Germinal center (tissue), 1 donor: ENCODE results near the gene MRNIP.
"Not testable (repeated sequence)": the region's sequence is repeated elsewhere in the genome, so short reads cannot be mapped to it uniquely, and the experiment has no call there.

Experiments used
- DNase-seq: peaks from one replicate; pipeline ENCODE4 v3.0.0; 2012; ENCODE audit warnings: mixed read lengths, low spot score

Gene MRNIP

DNA sequence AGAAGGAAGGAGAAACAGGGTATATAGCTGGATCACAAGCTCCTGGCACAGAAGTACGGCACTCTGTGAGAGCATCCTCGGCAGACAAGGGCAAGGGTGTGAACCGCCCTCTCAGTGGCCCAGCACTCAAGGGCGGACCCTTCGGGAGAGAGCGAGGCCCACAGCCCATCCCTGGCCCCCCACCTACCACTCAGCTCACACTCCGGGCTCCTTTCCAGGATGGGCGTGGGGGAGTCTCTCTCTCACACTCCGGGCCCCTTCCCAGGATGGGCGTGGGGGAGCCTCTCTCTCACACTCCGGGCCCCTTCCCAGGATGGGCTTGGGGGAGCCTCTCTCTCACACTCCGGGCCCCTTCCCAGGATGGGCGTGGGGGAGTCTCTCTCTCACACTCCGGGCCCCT is 12.9 kb upstream of the MRNIP start:
- not testable (repeated sequence) for DNase-seq

- DNase-seq: no peak
These were observed 12.3 kb upstream of the MRNIP start for GRCh38 chr5:179870952-179871351.

DNA sequence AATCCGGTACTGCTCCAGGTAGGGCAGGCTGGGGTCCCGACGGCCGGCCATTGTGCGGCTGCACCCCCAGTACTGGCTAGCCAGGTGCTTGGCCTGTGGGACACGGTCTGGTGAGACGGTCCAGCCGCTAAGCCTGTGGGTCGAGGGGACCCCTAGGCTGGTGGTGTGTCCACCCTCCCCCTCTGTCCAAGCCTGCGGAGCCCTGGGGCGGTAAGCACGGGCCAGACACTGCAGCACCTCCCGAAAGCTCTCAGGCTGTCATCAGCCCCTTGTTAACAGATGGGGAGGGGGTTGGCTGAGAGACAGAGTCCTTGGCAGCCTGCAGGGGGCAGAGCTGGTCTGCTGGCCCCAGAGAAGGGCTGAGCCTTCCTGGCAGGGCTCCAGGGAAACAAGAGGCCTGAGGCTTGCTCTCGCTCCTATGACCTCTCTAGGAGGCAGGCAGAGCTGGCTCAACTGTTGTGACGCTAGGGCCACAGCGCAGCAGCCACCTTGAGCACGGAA is 11.8 kb upstream of the MRNIP start:
- no peak for DNase-seq

DNA sequence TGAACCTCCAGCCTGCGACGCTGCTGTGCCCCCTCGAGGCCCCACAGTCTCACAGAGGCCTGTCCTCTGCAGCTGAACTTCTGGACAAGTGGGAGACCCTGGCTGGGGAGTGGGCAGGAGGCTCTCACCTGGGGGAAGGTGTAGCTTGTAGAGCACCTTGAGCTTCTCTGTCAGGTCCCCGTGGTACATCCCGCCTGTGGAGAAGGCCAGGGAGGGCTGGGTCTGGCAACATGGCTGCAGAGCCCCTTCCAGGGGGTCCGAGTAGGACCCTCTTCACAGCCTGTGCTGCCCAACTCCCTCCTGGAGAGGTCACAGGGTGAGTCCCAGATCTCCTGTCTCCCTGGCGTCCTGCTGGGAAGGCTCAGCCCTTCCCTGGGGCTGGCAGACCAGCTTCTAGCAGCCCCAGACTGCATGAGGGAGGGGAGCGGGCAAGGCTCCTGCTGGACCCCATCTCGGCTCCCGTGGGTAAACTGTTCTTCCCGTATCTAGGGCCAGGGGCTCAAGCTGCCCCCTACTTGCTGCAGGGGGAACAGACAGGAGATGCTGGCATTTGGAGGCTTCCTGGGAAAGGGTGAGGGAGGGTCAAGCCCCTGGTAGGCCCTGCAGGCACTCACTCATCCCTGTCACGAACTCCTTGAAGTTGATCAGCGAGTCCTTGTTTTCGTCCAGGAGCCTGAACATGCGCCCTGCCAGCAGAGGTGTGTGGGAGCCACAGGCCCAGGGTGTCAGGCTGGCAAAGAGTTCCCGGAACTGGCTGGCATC is 11.2 kb upstream of the MRNIP start:
- no peak for DNase-seq

GRCh38 chr5:179869101-179869500 is 10.5 kb upstream of the MRNIP start:
- no peak for DNase-seq

DNA sequence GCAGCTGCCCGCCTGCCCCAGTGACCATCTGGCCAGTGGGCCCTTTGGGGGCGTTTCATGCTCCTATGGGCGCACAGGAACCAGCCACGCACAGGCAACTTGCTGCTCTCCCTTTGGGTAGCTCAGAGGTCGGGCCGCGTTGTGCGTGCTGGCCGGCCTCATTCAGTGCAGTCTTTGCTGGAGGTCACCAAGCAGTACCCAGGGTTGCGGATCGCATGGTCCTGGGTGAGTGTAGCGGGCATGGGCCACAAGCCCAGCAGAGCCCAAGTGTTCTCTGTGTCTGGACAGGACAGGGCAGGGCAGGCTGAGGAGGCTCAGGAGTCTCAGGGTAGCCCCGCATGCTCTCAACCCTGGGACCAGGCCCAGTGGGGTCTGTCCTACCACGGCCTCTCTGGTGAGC is 9.9 kb upstream of the MRNIP start:
- DNase-seq: no peak

- DNase-seq: no peak
These were observed 8.9 kb upstream of the MRNIP start for GRCh38 chr5:179867476-179867875.

- no peak for DNase-seq
These were observed 8.5 kb upstream of the MRNIP start for GRCh38 chr5:179867079-179867465.

GRCh38 chr5:179866241-179867078 is 7.8 kb upstream of the MRNIP start:
- peak; percentile 39 for DNase-seq

GRCh38 chr5:179865491-179866240 is 7.0 kb upstream of the MRNIP start:
- DNase-seq: no peak

DNA sequence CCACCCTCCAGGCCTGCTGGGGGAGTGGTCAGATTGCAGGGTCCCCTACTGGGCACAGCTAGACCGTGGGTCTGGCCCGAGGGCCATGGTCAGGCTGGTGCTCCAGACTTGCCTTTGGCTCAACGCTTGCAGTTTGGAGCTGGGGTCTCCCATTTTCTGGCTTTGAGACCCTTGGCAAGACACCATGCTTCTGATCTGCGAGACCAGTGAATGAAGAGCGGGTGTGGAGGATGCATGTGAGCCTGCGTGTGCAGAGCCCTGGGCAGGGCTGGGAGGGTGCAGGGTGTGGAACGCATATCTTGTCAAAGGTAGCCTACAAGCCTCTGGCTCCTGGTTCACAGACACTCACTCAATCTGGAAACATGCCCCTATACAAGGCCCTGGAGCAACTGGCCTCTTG is 6.1 kb upstream of the MRNIP start:
- DNase-seq: no peak

DNA sequence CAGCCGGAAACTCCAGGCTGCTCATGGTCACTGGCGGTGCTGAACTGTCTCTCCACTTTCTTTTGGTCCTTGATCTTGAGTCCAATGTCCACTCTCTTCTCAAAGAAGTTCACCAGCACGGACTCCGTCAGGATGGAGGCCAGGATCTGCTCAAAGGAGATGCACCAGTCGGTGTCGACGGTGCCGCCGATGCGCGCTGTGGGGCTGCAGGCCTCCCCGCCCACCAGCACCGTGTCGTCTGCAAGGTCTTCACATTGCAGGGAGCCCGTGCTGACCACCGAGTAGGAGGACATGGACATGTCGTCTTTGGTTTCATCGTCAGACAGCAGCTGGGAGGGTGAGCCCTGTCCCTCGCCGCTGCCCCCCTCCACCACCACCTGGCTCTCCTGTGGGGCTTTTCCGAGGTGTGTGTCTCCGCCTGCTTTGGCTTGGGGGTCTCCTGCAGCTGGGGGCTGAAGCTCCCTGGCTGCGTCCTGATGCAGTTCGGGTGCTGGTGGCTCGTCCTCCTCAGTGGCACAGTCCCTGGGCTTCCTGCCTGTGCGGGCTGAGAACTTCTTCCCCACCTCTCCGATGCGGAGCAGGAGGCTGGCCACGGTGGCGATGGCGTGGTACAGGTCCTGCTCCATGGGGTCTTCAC is 5.0 kb upstream of the MRNIP start:
- DNase-seq: no peak

DNA sequence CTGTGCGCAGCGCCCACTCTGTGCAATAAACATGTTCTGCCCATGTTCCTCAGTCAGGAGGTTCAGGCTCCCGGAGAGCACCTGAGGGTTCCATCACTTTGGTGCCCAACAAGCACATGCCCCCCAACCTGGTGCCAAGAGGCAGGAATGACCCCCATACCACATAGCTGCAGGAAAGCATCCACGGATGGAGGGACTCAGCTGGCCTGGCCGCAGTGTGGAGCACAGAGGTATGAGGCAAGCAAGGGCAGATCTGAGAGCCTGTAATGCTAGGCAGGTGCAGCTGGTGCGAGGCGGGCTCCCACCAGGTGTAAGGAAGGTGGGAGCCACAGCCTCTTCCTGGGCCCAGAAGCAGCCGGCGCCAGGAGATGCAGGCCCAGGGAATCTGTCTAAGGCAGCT is 4.3 kb upstream of the MRNIP start:
- no peak for DNase-seq

GRCh38 chr5:179862296-179862695 is 3.7 kb upstream of the MRNIP start:
- DNase-seq: no peak

DNA sequence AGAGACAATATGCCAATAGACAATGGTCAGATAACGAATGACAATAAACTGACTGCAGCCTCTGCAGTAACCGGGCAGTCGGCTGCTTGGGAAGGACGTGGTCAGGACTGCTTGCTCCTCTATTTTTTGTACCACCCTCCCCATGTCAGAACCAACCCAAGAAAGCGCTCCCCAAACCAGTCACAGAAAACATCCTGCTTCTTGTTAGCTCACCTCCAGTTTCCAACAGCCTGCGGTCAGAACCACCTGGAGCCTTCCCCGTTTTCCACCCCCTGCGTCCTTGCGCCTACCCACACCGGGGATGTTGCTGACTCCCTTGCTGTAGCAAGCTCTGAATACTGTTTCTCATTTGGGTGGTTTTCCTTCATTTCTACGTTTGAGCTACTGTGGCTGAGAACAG is 1.7 kb upstream of the MRNIP start:
- no peak for DNase-seq

DNA sequence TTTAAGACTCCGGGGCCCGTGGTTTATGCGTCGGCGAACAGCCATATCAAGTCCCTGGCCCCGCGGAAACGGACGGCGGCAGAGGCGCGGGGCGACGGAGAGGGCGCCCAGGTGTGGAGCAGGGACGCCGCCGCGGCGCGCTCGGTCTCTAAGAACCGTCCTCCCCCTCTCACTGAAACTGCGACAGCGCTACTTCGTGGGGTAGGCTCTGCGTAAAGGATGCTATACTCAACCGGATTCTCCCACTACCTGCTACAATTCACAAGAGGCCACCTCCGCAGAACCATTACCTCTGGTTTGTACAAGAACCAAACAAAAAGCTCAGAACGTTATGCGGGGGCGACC is 404 bp downstream of the MRNIP start:
- peak; percentile 61 for DNase-seq

DNA sequence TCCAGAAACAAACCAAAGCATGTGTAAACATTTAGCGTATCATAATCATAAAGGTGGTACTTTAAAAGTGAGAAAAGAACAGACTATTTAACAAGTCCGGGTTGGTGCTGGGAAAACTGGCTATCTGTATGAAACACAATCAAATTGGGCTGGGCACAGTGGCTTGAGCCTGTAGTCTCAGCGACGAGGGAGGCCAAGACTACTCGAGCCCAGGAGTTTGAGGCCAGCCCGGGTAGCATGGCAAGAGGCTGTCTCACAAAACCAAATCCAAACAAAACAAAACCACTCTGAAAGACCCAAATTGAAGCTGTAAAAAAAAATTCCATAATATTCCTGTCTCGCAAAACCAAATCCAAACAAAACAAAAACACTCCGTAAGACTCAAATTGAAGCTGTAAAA is 4.3 kb downstream of the MRNIP start:
- no peak for DNase-seq

DNA sequence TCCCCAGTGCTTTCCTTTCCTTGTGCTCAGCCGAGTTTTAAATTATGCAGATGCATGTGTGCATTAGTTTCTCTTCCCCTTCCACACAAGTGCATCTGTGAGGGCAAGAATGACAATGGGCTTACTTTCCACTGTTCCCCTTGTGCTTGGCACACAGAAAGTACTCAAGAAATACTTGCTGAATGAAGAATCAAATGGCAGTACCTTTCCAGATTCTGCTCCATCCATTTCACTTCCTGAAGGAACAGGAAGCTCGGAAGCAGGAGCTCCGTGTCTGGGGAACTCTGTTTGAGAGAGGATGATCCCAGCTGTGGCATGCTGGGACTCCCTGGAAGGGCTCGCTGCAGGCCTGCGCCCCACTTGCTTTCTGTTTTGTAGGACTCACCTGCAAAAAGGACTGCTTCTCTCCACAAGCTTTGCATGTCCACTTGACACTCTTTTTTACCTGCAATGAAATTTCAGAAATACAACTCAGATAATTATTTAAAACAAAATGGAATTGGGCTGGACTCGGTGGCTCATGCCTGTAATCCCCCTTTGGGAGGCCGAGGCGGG is 5.5 kb downstream of the MRNIP start:
- peak; percentile 54 for DNase-seq

DNA sequence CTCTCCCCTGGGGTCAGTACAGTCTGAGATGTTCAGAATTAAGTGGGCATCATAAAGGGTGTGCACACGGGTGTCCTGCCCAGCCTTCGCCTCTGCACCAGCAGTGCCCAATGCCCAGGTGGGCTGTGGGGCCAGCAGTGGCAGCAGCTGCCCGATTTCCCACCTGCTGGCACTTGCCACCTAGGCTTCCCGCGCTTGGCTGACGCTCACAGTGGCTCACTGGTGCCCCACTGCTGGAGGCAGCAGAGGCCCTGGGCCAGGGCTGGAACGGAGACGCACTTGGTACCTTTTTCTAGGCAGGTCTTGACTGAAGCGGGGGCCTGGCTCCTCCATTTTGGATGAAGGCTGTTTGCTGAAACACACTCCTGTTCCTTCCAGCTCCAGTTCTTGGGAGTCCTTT is 17.0 kb downstream of the MRNIP start:
- DNase-seq: no peak

DNA sequence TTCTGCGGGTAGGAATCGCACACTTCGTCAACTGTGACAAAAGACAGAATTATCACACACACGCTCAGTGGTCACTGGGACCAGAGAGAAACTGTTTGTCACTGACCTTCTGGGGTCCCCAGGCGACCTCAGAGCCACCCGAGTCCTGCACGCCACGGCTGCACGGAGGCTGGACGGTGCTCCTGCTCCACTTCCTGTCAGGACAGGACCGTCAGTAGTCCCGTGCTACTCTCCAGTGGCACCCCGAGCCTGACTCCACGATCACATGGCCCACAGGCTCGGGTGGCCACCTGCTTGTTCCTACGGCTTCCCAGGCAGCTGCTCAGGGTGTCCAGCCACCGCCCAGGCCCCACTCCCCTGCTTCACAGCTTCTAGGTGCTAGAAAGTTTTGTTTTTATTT is 17.9 kb downstream of the MRNIP start:
- DNase-seq: no peak

GRCh38 chr5:179840321-179840720 is 18.3 kb downstream of the MRNIP start:
- no peak for DNase-seq
